ENCODE data around the gene STXBP6.

DNA sequence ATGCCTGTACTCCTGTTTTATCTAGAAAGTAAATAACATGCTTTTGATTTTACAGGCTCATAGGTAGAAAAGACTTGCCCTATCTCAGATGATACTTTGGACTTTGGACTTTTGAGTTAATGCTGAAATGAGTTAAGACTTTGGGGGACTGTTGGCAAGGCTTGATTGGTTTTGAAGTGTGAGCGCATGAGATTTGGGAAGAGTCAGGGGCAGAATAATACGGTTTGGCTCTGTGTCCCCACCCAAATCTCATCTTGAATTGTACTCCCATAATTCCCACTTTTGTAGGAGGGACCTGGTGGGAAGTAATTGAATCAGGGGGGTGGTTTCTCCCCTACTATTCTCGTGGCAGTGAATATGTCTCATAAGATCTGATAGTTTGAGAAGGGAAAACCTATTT is 259.8 kb downstream of the STXBP6 start:
- TF ChIP-seq, protein P1, sequence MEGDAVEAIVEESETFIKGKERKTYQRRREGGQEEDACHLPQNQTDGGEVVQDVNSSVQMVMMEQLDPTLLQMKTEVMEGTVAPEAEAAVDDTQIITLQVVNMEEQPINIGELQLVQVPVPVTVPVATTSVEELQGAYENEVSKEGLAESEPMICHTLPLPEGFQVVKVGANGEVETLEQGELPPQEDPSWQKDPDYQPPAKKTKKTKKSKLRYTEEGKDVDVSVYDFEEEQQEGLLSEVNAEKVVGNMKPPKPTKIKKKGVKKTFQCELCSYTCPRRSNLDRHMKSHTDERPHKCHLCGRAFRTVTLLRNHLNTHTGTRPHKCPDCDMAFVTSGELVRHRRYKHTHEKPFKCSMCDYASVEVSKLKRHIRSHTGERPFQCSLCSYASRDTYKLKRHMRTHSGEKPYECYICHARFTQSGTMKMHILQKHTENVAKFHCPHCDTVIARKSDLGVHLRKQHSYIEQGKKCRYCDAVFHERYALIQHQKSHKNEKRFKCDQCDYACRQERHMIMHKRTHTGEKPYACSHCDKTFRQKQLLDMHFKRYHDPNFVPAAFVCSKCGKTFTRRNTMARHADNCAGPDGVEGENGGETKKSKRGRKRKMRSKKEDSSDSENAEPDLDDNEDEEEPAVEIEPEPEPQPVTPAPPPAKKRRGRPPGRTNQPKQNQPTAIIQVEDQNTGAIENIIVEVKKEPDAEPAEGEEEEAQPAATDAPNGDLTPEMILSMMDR (IDR thresholded peaks at IDR 0.05; ENCODE audit: low read depth, low read length): no peak
- TF ChIP-seq EZH2phosphoT487 (IDR thresholded peaks at IDR 0.05; ENCODE audit: low read depth): no peak
